Erythroblast (primary cell): ENCODE results near the gene MTPN.

Source experiments
- GATA1 ChIP-seq: IDR thresholded peaks from 2 replicates; pipeline ENCODE4 v1.6.1; 2011; ENCODE audit warnings: low read depth, mild to moderate bottlenecking, control low read depth, low read length, moderate library complexity
- POLR2A ChIP-seq: IDR thresholded peaks from 2 replicates; pipeline ENCODE4 v1.6.1; 2011; ENCODE audit warnings: mild to moderate bottlenecking, low read length

DNA sequence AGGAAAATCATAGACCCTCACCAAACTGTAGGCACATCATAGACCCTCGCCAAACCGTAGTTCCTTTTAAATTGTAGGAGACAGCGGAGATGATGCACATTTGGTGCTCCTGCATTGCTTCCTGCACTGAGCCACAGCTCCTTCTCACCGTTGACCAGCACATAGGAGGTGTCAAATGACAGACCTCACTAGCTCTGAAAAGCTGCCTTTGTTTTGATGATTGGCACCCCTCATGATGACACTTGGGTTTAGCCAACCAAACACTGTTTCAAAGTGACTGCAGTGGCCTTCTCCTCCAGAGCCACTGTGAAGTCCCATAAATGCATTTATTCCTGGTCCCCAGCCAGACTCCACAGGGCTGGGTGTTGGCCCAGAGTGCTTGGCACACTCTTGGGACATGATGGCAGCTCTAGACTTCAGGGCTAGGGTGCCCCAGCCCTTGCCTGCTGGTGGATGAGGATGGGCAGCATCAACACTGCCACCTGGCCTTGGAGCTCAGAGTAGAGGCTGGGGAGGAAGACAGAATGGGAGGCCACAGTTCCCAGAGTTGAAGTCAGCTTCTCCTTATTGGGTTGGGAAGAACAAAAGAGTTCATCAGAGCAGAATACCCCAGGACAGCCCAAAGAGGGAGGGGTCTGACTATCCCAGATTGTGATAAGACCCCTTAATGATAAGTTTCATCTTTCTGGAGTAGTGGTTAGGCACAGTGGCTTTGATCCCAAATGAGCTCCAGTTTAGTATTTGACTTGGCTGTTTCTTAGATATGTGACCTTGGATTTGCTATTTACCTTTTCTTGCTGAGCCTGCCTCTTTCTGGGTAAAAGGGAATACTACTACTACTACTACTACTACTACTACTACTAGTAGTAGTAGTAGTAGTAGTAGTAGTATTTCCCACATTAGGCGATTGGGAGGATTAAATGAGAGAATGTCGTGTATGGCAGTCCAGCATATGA lies 75.3 kb downstream of the MTPN start:
- TF ChIP-seq GATA1 (no peak), POLR2A (no peak)
